GM21825 (cell line): ENCODE results near the gene LEFTY2.
"Not testable (repeated sequence)": the region's sequence is repeated elsewhere in the genome, so short reads cannot be mapped to it uniquely, and the experiment has no call there.

ENCODE experiments used
- ATAC-seq: cut with Tn5 transposase; IDR thresholded peaks from one replicate; pipeline ENCODE4 v1.9.1; 2021; ENCODE audit warnings: mild to moderate bottlenecking, moderate library complexity; ENCODE audit not compliant: unreplicated experiment

The LEFTY2 gene

GRCh38 chr1:225931270-225932136 is 9.5 kb downstream of the LEFTY2 start:
- ATAC-seq, result no peak

GRCh38 chr1:225930566-225930965 is 10.5 kb downstream of the LEFTY2 start:
- ATAC-seq, result no peak

GRCh38 chr1:225929462-225929861 is 11.6 kb downstream of the LEFTY2 start:
- ATAC-seq, result not testable (repeated sequence)

GRCh38 chr1:225928186-225929175 is 12.5 kb downstream of the LEFTY2 start:
- ATAC-seq, result no peak

- ATAC-seq, result no peak
Measured at GRCh38 chr1:225926551-225927113, 14.4 kb downstream of the LEFTY2 start.

- ATAC-seq, result peak; percentile 99
Measured at GRCh38 chr1:225923692-225924555, 17.1 kb downstream of the LEFTY2 start, which contains the start of gene PYCR2. Gene PYCR2 (minus strand): TSS chr1:225924250. CDS start chr1:225924110, 140 bp downstream.

- no peak for ATAC-seq
Measured at GRCh38 chr1:225923381-225923691, 17.7 kb downstream of the LEFTY2 start.

- no peak for ATAC-seq
Measured at GRCh38 chr1:225921734-225922709, 19.0 kb downstream of the LEFTY2 start.

GRCh38 chr1:225919906-225920305 is 21.1 kb downstream of the LEFTY2 start:
- ATAC-seq, result no peak

- ATAC-seq, result no peak
Measured at GRCh38 chr1:225918280-225918679, 22.7 kb downstream of the LEFTY2 start.

GRCh38 chr1:225917536-225917935 is 23.5 kb downstream of the LEFTY2 start:
- no peak for ATAC-seq

- no peak for ATAC-seq
Measured at GRCh38 chr1:225917101-225917500, 23.9 kb downstream of the LEFTY2 start.

GRCh38 chr1:225915538-225915991 is 25.5 kb downstream of the LEFTY2 start:
- no peak for ATAC-seq

- ATAC-seq, result no peak
Measured at GRCh38 chr1:225914947-225915346, 26.1 kb downstream of the LEFTY2 start.

GRCh38 chr1:225914391-225914790 is 26.6 kb downstream of the LEFTY2 start:
- ATAC-seq, result no peak

- peak; percentile 59 for ATAC-seq
Measured at GRCh38 chr1:225911191-225912130, 29.6 kb downstream of the LEFTY2 start.

GRCh38 chr1:225909477-225909876 is 31.5 kb downstream of the LEFTY2 start:
- ATAC-seq, result no peak

- ATAC-seq, result no peak
Measured at GRCh38 chr1:225908773-225909172, 32.2 kb downstream of the LEFTY2 start.
